HG02571 (cell line): Measurements from ENCODE around the gene LETM1.

Source experiments
- ATAC-seq: cut with Tn5 transposase; IDR thresholded peaks from one replicate; pipeline ENCODE4 v1.9.1; 2021; ENCODE audit warnings: mild to moderate bottlenecking, moderate library complexity; ENCODE audit not compliant: unreplicated experiment

Gene LETM1

DNA sequence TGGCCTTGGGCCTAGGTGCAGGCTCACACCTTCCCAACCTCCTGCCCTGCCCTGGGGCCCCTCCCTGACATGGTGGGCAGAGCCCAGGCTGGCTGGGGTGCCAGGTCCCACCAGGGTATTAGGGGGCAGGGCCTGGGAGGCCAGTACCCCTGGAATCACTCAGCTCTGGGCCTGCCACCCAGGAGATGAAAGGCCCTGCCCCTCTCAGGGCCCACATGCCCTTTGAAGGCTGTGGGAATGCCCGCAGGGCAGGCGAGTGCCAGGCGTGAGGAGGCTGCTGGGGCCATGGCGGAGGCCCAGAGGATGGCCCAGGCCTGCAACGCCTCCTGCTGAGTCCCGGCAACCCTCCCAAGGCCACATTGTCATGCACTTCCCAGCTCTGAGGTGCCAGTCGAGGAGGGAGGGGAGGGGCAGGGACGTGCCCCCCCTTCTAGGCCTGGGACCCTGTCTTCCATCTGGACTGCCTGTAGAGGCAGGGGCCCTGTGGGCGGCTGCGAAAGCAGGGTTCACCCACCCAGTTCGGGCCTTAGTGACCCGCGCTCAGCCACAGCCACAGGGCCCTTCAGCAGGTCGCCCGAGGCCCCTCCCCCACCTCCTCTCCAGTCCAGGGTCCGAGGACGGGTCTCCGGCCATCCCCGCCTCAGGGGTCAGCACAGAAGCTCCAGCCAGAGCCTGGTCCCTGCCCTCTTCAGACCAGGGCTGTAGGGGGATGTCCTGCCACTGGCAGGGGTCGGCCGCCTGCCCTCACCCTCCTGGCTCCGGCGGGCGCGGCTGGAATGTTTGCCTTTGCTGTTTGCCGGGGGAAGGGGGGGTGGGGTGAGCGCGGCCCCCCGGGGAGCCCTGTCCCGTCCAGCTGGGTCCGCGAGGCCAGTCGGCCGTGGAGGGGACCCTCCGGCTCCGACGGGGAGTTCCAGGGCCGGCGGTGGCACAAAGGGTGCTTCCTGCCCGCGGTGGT, 89.6 kb downstream of the LETM1 start:
- no peak for ATAC-seq

DNA sequence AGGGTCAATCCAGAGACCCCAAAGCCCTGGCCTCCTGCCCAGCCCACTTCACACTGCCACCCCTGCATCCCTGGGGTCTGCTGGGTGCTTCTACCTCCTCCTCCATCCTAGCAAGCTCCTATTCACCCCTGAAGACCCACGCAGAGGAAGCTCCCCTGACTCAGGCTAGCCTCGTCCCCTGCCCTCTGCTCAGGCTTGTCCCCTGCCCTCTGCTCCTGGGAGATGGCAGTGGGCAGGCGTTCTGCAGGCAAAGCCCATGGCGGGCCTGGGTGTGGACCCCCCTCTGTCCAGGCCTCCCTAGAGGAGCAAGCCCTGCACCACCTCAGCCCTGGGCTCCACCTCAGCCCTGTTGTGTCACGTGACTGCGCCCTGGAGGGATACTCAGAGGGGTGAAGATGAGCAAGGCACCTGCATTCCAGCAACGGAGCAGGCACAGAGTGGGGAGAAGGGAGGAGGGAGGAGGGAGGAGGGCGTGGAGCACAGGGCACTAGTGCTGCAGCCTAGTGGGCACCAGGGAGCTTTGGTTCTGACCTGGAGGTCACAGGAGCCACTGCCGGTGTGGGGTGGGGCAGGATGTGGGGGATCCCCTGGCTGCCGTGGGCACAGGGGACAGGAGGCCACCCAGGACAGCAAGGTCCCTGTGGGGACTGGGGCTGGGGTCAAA, 90.4 kb downstream of the LETM1 start:
- ATAC-seq: no peak

DNA sequence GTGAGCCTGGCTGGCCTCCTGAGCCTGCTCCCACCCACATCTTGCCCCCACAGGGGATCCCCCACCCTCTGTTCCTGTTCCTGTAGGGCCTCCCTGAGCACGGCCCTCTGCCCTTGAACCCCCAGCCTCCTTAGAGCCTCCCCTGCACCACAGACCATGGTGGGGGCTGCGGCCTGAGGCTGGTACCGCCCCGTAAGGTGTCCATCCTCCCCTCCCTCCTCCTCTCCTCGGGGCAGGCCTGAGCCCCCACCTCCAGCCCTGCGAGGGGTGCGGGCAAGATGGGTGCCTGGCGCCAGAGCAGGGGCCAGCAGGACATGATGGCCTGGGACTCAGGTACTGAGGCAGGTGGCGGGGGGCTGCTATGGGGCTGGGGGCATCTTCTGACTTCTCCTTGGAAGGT, 91.3 kb downstream of the LETM1 start:
- ATAC-seq: no peak

DNA sequence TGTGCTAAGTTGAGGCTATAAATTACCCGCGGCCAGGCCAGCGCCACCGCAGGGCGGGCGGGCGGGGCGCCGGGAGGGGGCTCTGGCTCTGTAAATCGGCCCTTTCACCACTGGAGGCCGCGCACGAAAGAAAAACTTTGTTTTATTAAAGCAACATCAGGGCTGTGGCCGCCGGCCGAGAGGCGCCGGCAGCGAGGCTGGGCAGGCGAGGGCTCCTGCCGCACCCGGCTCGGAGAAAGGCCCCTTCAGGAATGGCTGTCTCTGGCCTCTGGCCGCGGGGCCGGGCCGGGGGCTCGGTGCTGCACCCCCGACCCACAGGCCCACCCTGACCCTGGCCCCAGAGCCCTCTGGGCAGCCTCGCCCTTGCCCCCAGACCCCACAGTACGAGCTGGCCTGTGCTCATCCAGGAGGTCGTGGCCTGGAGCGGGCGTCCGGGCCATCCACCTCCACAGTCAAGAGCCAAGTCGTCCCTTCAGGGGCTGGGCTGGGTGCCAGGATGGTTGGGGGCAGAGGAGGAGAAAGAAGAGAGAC, 92.3 kb downstream of the LETM1 start:
- ATAC-seq: no peak

DNA sequence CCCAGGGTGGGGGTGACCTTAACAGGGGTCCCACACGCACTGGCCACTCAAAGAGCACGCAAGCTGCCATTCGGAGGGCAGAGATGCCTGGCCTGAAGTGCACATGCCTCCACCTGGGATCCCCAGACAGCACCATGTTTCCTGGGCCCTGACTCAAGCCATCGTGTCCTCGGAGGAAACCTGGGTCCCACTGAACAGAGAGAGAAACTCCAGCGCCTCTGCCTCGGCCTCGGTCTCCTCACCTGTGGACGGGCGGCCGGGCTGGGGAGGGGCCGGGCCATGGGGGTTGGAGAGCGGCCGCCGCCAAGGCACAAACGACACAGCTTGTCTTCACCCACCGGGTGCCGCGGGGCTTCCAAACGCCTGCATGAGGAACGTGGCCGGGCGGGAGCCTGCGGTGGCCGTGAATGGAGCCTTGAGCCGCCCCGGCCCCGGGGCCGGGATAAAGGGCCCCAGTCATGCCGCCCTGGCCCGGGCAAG, 92.8 kb downstream of the LETM1 start:
- no peak for ATAC-seq

DNA sequence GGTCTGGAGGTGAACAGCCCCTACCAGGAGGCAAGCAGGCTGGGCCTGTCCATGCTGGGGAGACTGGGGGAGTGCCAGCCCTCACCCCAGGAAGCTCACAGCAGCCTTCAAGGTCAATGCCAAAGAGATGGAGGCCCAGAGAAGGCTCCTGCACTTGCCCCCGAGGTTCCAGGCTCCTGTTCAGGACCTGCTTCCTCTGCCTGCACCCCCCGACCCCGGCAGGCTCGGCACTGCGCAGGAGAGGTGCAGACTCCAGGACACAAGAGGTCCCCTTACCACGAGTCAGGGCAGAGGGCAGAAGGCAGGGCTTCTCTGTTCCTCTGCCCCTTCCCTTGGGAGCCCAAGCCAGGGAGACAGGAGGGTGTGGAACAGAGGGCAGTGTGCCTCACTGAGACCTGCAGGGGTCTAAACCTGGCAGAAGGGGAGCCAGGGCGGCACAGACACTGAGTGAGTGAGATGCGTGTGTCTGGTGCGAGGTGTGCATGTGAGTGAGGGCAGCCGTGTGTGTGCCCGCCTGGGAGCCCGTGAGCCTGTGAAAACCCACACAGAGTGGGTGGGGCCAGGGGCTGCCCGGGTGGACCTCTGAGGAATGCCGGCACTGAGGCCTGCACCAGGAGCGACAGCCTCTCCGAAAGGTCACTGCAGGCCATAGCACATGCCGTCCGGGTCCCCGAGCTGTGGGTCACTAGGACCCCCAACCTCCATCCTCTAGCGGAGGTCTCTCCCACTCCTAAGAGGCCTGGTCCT, 93.5 kb downstream of the LETM1 start:
- ATAC-seq: no peak
